WERI-Rb-1 (cell line): Measurements from ENCODE around the gene C6orf47.
A peak's percentile ranks its signal among the peaks of the same experiment; 100 is the strongest.

Source experiments
- DNase-seq: peaks from one replicate; pipeline ENCODE4 v3.0.0-alpha.2; 2020
- H3K27ac ChIP-seq: fragments of 250-450 bp; sonication (Bioruptor Pico); 2 replicates; pipeline ENCODE4 v1.5.1; 2020; ENCODE audit warnings: mild to moderate bottlenecking, moderate library complexity
- H3K27me3 ChIP-seq: fragments of 250-450 bp; sonication (Bioruptor Pico); 2 replicates; pipeline ENCODE4 v1.5.1; 2021; ENCODE audit warnings: mild to moderate bottlenecking, low read depth, moderate library complexity; ENCODE audit not compliant: insufficient read depth, severe bottlenecking
- H3K36me3 ChIP-seq: fragments of 250-450 bp; sonication (Bioruptor Pico); 2 replicates; pipeline ENCODE4 v1.5.1; 2020; ENCODE audit warnings: mild to moderate bottlenecking, moderate library complexity
- H3K4me3 ChIP-seq: 2 replicates; pipeline ENCODE4 v1.5.1; 2011; ENCODE audit warnings: low read depth, mild to moderate bottlenecking, control low read depth, low read length
- H3K9me3 ChIP-seq: fragments of 250-450 bp; sonication (Bioruptor Pico); 2 replicates; pipeline ENCODE4 v1.5.1; 2021; ENCODE audit warnings: mild to moderate bottlenecking, moderate library complexity; ENCODE audit not compliant: severe bottlenecking
- TF ChIP-seq, protein P1 (sequence below): IDR thresholded peaks from 2 replicates; pipeline ENCODE4 v1.5.1; 2011; ENCODE audit warnings: low read depth, mild to moderate bottlenecking, control low read depth, inconsistent platforms, low read length

The C6orf47 gene

GRCh38 chr6:31640612-31641011, 20.0 kb downstream of the C6orf47 start:
- Histone ChIP-seq H3K27ac (no peak overlapping the region; the same call in 1 of the 2 replicates), H3K36me3 (peaks cover 96% of the 10 kb centered on the region), H3K4me3 (no peak overlapping the region), H3K27me3 (no peaks in the 10 kb centered on the region), H3K9me3 (no peaks in the 10 kb centered on the region)
- DNase-seq, result no peak
- TF ChIP-seq, protein P1, sequence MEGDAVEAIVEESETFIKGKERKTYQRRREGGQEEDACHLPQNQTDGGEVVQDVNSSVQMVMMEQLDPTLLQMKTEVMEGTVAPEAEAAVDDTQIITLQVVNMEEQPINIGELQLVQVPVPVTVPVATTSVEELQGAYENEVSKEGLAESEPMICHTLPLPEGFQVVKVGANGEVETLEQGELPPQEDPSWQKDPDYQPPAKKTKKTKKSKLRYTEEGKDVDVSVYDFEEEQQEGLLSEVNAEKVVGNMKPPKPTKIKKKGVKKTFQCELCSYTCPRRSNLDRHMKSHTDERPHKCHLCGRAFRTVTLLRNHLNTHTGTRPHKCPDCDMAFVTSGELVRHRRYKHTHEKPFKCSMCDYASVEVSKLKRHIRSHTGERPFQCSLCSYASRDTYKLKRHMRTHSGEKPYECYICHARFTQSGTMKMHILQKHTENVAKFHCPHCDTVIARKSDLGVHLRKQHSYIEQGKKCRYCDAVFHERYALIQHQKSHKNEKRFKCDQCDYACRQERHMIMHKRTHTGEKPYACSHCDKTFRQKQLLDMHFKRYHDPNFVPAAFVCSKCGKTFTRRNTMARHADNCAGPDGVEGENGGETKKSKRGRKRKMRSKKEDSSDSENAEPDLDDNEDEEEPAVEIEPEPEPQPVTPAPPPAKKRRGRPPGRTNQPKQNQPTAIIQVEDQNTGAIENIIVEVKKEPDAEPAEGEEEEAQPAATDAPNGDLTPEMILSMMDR, result no peak

DNA sequence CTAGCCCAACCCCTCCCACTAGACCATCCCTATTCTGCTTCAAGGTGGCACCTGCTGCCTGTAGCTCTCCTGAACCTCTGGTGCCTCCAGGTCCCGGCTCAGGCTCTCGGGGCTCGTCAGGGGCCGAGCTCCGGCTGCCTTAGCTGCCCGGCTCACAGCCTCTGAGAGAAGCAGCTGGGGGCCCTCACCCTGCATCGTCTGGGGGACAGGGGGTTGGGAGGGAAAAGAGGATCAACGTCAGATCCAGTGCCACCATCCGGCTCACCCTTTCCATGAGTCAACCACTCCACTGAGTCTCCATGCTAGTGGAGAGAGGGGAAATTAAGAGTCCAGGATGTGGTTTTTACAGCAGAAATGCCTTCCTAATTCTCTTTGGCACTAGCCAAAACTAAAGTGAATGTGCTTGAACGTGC, 21.1 kb downstream of the C6orf47 start:
- Histone ChIP-seq H3K36me3 (peaks cover 96% of the 10 kb centered on the region), H3K9me3 (no peaks in the 10 kb centered on the region), H3K27ac (peak overlapping the region; percentile 33)

GRCh38 chr6:31639043-31639442, 21.5 kb downstream of the C6orf47 start:
- no peaks in the 10 kb centered on the region for H3K27me3 ChIP-seq
- H3K36me3 ChIP-seq, result peaks cover 96% of the 10 kb centered on the region
- no peak for DNase-seq
- peak overlapping the region; percentile 33 for H3K27ac ChIP-seq
- H3K9me3 ChIP-seq, result no peaks in the 10 kb centered on the region
- H3K4me3 ChIP-seq, result no peak overlapping the region
- TF ChIP-seq, protein P1, result no peak

More for the DNA sequence above, 21.1 kb downstream of the C6orf47 start:
- TF ChIP-seq, protein P1, result no peak
- Histone ChIP-seq H3K4me3 (no peak overlapping the region), H3K27me3 (no peaks in the 10 kb centered on the region)
- DNase-seq, result peak; percentile 68

- peaks cover 98% of the 10 kb centered on the region for H3K36me3 ChIP-seq
- no peak for DNase-seq
- H3K27ac ChIP-seq, result no peak overlapping the region; the same call in 1 of the 2 replicates
- no peaks in the 10 kb centered on the region for H3K9me3 ChIP-seq
- H3K27me3 ChIP-seq, result no peaks in the 10 kb centered on the region
- H3K4me3 ChIP-seq, result no peak overlapping the region
- TF ChIP-seq, protein P1, result no peak
Measured at GRCh38 chr6:31636698-31637596, 23.6 kb downstream of the C6orf47 start.

GRCh38 chr6:31634969-31635575, 25.5 kb downstream of the C6orf47 start:
- peaks cover 98% of the 10 kb centered on the region for H3K36me3 ChIP-seq
- no peak for DNase-seq
- no peaks in the 10 kb centered on the region for H3K27me3 ChIP-seq
- no peak overlapping the region for H3K27ac ChIP-seq
- TF ChIP-seq, protein P1, result no peak
- H3K4me3 ChIP-seq, result no peak overlapping the region
- H3K9me3 ChIP-seq, result no peaks in the 10 kb centered on the region
